ENCODE measurements around the gene APP.

- TF ChIP-seq CTCF (IDR thresholded peaks at IDR 0.05; ENCODE audit: low read depth, low read length), result no peak
- TF ChIP-seq EZH2phosphoT487 (IDR thresholded peaks at IDR 0.05; ENCODE audit: low read depth), result no peak
Measured at GRCh38 chr21:26106562-26106961, 64.0 kb downstream of the APP start.

Measured in OCI-LY3 (cell line).